ENCODE measurements around the gene BCKDHB.
"Not testable (repeated sequence)": the region's sequence is repeated elsewhere in the genome, so short reads cannot be mapped to it uniquely, and the experiment has no call there.

Gene BCKDHB

DNA sequence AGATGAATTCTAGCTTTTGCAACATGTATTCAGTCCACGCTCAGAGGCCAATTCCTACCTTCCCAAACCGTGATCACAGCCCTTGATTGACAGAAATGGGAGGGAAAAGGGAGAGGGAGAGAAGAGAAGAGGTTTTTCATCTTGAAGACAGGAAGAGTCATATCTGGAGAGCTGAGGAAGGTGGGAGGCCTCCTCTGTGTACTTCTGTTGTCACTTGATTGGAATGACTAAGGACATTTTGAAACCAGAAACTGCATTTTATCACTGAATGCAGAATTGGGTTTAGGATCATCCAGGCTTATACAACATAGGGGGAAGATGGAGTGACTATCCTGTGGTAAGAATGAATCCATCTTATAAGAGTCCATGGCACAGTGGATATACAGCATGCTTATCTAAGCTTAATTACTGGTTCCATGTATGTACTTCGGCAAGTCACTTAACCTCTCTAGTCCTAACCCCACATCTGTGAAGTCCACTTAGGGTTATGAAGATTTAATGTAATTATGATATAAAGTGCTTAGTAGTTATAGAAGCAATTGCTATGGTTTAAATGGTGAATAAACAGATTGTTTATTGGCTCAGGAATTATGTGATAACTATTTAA, 144.0 kb downstream of the BCKDHB start:
- FAIRE-seq, result no peak
- DNase-seq (ENCODE audit: insufficient read length, low spot score), result no peak

DNA sequence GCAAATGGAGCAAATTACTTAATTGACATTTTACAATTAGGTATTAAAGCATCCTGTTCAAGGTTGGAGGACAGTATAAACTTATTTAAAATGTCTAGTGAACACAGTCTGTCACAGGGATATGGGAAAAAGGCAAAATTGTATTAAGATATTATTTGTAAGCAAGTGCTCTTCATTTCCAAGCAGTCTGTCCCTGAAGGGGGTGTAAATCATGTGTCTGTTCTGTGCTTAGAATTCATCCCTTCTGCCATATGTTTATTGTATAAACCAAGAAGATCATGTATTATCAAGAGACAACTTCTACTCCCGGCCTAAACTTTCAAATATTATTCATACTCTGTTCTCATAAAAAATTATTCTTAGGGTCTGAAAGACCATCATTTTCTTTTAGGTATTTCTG, 144.8 kb downstream of the BCKDHB start:
- no peak for FAIRE-seq
- no peak for DNase-seq (ENCODE audit: insufficient read length, low spot score)

DNA sequence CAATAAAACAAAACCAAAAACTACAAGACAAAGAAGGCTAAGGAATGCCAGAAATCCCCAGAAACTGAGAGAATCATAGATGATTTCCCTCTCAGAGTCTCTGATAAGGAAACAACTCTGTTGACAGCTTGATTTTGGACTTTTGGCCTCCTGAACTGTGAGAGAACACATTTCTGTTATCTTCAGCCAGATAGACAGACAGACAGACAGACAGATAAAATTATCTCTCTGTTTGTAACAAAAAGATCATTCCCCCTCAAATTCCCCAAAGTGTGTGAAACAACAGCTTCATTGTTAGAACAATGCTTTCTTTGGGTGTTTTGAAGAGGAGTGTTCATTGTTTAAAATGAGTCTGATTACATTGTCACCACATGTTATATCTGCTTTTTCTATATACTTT, 148.2 kb downstream of the BCKDHB start:
- FAIRE-seq (no peak), DNase-seq (ENCODE audit: insufficient read length, low spot score) (no peak)

DNA sequence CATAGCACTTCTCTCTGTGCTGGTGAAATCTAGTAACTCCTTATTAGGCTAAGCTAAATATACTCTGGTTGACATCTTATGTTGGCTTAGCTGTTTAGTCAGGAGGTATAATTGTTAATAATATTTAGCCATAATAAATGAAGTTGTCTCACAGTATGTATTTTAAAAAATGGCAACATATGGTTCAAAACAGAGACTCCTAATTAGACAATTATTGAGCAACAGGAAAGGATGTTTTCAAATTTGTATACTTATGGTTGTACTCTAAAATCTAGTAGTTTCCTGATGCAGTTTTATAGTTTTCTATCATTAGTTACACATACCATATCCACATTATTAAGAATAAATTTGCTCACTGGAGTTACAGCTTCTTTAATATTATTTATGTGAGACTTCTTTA, 150.2 kb downstream of the BCKDHB start:
- FAIRE-seq, result no peak

DNA sequence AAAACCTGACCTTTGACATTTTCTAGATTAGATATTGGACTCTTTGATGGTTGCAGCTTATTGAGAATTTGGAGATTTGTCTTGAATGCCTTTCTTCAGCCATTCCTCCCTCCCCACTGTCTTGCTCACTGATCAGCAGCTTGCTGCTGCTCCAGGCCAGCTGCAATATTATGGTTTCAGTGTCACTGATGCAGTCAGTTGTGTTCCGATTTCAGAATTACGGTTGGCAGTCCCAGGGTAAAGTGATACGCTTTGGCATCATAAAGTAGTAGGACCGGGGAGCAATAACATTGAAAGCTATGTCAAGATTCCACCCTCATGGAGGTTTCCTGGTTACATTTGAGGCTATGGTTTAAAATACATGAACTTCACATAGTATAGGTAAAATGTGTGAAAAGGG, 152.6 kb downstream of the BCKDHB start:
- FAIRE-seq, result no peak
- DNase-seq (ENCODE audit: insufficient read length, low spot score), result no peak

More for the DNA sequence above, 150.2 kb downstream of the BCKDHB start:
- no peak for DNase-seq (ENCODE audit: insufficient read length, low spot score)

DNA sequence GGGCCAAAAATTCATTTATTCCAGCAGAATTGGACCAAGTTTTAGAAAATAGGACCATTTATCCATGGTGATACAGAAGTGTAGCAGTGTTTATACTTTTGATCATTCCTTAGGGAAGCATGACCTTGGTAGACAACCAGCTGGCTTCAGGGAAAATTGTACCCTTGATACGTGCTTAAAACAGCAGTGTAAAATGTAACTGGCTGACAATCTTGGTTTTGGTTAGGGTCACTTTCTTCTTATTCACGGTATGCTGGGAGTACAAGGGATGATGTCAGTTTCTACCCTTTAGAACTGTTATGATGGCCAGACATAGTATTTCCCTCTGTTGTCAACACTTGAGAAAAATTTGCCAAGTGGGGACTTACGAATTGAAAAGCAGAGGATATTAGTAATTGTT, 157.1 kb downstream of the BCKDHB start:
- FAIRE-seq (no peak), DNase-seq (ENCODE audit: insufficient read length, low spot score) (no peak)

DNA sequence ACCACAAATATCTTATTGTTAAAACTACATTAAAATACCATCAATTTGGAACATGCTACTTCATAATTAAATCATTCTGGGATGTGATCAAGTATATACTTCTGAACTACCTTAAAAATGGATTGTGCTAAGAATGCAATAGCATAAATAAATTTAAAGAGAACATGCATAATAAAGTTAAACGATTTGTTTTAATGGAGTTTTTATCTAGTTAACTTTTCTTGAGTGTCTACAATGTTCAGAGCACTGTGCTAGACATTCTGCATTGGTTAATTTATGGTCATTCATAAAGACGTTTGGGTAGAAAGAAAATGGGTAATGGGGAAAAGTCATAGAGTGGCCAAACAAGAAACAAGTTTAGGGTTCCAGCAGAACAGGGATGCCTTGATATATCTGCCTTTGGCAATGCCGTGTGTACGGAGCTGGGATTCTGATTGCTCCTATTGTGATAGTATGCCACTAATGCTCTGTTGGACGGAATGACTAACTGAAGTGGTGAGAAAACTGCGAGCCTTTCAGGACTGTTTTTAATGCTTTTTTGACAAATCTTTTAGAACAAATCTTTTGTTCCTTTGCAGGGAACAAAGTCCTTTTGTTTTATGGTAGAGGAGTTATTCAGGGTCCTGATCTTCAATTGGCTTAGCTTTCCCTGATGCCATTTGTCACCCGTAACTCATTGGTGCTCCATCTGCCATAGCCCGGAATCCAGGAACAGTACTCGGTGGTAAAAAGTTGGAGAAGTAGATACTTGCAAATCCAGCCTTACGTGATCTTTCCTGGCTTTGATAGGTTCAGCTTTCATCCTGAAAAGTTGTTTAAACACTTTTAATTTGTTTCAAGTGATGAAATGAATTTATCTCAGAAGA, 162.6 kb downstream of the BCKDHB start:
- no peak for FAIRE-seq
- DNase-seq (ENCODE audit: insufficient read length, low spot score), result no peak

DNA sequence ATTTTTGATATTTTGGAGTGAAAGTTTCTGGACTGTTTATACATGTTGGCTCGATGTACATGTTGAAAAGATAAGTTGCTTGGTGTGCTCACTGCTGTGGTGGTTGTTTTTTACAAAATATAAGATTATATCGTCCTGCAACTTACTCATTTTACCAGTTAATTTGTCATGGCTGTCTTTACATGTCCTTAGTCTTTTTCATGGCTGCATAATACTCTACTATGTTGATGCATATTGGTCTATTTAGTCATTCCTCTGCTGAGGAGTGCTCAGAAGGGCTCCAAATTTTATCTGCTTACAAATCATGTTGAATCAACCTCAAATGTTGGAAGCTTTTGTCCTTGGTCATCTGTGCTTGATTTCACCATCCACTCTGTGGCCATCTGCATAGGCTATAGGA, 164.6 kb downstream of the BCKDHB start:
- FAIRE-seq, result no peak

DNA sequence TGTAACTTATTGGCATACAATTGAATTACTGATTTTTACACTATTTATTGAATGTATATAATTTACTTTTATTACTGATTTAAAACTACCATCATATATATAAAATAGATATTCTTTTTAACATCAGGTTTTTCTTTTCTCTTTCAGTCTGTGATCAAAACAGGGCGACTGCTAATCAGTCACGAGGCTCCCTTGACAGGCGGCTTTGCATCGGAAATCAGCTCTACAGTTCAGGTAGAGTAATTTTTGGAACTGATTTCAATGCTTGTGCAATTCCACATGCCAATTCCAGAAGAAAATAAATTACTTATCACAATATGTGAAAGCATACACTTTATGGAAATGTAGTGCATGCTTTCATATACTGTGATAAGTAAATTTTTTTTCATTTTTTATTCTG, 166.5 kb downstream of the BCKDHB start:
- DNase-seq (ENCODE audit: insufficient read length, low spot score), result no peak
- FAIRE-seq, result no peak

More for the DNA sequence above, 164.6 kb downstream of the BCKDHB start:
- no peak for DNase-seq (ENCODE audit: insufficient read length, low spot score)

DNA sequence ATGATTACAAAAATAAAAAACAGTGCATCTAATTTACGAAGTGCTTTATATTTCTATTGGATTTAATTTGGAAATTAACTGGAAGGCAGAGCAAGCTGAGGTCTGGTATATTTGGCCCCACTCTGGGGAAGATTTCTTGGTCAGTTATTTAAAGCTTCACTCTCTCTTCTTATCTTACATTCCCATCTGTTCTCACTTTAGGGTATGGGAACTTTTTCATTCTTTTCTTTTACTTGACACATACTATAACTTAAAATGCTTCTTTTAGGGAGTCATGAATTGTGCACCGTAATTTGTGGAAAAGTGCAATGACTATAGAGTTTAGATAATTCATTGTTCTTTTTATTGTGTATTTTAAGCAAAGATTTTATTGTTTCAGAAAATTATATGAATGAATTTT, 170.4 kb downstream of the BCKDHB start:
- FAIRE-seq, result no peak

DNA sequence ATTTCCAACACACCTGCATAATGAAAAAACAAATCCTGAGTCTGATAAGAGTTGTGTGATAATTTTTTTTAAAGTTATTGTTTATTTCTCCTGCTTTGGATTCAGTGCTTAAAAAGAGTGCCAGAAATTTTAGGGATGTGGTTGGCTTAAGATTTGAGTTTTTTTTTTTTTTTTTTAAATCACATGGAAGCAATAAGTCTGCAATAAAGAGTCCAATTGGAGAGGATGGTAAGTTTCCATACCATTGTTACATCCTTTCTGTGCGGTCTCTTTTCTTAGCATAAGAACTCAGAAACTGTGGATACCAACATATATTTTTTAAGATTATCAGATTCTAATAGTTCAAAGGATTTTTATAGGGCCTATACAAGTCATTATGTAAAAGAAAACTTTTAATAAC, 171.0 kb downstream of the BCKDHB start:
- DNase-seq (ENCODE audit: insufficient read length, low spot score), result no peak
- FAIRE-seq, result no peak

More for the DNA sequence above, 170.4 kb downstream of the BCKDHB start:
- DNase-seq (ENCODE audit: insufficient read length, low spot score), result no peak

DNA sequence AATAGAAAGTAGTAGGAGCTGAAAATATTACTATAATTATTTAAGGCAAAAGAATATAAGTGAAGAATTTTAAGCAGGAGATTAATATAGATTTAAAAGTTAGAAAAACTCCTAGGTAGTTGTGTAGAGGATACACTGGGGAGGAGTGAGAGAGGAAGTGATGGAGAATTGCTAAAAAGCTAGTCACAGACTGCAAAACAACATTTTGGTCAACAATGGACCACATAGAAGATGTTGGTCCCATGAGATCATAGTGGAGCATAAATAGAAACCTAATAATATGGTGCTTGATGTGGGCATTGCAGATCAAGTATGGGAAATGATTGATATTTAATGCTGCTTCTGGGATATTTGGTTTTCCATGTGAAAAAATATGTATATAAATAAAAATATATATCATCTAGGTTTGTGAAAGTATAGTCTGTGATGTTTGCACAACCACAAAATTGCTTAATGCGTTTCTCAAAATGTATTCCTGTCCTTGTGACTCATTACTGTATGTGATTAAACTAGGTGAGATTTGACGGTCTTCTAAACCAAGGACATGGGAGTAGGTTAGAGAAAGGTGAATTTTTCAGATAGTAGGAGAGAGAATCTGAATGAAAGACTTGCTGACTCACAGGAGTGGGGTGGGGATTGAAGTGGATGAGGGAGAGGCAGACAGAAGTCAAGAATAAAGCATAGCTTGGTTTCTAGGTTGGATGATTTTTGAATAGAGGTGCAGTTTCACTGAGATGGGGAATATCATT, 174.0 kb downstream of the BCKDHB start:
- FAIRE-seq, result no peak
- no peak for DNase-seq (ENCODE audit: insufficient read length, low spot score)

DNA sequence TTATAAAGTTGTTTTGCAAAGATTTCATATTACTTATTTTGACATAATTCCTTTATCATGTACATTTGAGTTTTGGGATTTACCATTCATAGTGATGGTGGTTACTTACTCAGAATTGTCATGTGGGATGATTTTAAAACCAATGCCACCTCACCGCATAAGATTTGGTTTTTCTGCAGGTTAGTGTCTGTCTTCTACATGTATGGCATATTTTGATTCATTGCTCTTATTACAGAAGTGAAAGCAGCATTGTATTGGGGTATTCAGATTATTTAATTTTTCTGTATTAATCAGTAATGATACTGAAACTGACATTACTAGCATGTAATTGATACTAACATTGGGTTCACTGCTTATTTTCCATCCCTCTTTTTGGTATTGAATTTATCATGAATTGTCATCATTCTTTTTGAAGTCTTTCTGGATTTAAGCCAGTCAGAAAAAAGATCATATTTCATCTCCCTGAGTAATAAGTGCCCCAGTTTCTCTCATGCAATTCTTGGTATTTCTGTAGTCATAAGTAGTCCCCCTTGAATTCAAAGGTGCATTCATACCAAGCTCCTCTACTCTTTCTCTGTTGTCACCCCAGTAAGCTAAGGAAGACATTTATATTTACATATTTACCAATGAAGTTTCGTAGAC, 176.6 kb downstream of the BCKDHB start:
- DNase-seq (ENCODE audit: insufficient read length, low spot score) (no peak), FAIRE-seq (no peak)

DNA sequence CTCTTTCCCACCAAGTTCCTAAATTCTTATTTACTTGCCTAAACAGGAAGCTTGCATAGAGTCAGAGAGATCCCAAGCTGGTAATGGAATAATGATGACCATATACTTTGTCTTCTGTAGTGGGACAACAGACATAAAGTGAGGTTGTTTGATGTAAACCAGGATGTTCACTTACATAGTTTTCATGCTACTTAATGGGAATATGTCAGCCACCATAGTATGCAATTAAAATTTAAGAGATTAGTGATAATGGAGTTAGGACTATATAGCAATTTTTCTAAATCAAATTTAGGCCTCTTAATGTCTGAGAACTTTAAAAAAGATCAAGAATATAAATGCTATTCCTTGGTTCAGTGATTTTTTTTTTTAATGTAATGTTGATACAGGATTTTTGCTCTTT, 180.6 kb downstream of the BCKDHB start:
- DNase-seq (ENCODE audit: insufficient read length, low spot score) (no peak), FAIRE-seq (no peak)

DNA sequence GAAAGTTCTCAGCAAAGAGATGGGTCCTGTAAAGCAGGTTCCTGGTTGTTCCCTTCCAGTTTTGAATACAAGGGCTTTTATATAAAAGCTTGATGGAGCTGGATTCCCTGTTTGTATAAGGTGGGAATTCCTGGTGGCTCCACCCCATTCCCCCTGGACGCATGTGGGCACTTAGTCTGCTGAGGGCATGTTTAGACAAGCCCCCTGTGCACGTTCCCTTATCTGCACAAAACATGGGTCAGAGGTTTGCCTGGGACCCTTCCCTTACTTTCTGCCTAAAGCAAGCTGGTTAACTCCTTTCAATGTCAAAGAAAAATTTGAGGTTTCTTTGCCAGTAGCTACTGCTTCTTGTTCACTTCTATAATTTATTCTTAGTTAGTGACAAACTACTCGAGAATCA, 181.1 kb downstream of the BCKDHB start:
- no peak for DNase-seq (ENCODE audit: insufficient read length, low spot score)
- FAIRE-seq, result no peak

DNA sequence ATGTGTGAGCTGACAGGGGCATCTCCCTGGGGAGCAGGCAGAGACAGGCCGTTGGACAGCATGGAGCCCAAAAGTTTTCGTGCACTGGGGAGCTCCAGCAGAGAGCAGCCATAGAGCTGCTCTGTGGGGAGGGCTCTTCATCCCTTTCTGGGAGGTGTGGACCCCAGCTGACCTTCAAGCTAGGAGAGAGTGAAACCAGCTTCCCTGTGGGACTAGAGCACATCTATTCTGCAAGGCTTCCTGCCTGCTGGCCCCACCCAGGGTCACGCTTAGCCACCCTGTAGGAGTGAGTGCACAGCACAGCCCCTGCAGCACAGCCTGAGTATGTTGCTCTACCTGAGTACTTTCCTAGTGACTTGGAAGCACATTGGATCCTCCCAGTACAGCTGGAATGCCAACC, 183.3 kb downstream of the BCKDHB start:
- FAIRE-seq, result no peak
- no peak for DNase-seq (ENCODE audit: insufficient read length, low spot score)

DNA sequence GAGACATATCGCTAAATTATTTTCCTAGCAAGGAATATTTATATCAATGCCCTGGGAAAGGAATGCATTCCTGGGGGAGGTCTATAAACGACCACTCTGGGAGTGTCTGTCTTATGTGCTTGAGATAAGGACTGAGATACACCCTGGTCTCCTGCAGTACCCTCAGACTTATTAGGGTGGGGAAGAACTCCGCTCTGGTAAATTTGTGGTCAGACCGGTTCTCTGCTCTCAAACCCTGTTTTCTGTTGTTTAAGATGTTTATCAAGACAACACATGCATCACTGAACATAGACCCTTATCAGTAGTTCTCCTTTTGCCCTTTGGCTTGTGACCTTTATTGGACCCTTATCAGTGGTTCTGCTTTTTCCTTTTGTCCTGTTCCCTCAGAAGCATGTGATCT, 188.1 kb downstream of the BCKDHB start:
- not testable (repeated sequence) for FAIRE-seq; DNase-seq (ENCODE audit: insufficient read length, low spot score)

DNA sequence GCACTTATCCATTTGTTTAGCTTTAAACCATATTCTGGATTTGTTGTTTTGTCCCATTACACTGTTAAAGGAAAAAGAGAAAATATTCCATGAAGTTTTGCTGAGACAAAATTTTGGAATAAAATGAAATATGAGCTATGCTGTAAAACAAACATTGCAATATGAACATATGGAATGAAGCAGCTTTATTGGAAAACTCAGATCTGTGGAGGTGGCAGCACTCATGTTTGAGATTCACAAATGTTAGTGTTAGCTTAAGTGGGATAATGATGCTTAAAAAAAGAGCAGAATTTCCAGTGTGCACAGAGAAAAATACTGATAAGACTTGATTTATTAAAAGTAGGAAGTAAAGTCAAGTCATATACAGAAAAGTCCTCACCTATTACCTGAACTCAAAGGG, 196.2 kb downstream of the BCKDHB start:
- DNase-seq (ENCODE audit: insufficient read length, low spot score) (no peak), FAIRE-seq (no peak)

DNA sequence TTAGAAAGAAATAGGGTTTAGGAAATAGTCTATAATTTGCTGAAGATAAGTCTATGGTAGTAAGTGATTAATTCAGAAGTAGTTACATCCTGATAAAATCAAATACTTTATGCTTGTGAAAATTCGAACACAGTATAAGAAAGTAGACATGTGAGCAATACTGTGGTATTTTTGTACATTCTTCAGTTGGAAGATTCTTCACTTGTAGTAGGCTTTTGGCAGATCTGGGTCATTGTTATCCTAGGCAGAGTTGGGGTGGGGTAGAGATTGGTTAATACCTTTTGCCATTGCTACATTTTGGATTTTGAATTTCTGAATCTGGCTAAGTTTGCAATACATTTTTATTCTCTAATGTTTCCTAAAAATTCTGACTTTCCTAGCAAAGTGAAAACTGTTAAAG, 197.5 kb downstream of the BCKDHB start:
- FAIRE-seq, result no peak
- DNase-seq (ENCODE audit: insufficient read length, low spot score), result no peak

DNA sequence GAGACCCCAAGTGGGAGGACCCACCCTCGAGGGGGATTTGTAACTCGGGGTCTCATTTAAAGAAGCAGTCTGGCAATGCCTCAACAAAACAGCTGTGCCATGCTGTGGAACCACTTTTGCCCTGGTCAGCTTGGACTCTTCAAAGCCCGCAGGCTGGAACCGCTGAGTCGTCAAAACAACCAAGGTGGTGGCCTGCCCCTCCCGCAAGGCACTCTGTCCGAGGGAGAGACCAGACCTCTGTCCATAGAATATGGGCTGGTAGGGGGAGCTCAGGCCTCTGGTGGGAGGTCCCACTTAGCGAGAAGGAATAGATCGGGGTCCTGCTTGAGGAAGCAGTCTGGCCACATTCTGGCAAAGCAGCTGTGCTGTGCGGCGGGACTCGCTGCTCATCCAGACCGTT, 208.1 kb downstream of the BCKDHB start:
- DNase-seq (ENCODE audit: insufficient read length, low spot score) (no peak), FAIRE-seq (no peak)

DNA sequence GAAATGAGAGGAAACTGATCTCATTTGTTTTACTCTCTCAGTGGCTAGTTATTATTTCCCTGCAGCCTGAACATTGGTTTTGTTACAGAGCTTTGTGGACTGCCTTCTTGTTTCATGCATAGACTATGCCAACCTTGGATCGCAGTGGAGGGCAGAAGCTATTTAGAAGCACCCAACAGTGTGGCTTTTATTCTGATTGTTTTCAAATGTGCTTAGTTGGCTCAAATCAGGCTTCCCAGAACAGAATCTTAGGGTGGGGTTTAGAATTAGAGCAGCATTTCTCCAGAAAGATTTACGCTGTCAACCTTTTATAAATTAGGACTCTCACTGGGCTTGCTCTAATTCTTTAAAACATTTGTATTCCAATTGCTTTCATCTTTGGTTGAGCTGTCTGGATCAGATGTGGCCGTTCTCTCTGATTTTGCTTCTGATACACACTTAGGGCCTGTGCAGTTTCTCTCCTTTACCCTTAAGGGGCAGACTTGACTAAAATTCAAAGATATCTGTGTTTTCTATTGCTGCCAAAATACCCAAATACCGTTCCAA, 210.3 kb downstream of the BCKDHB start:
- no peak for FAIRE-seq

More for the DNA sequence above, 210.3 kb downstream of the BCKDHB start:
- DNase-seq (ENCODE audit: insufficient read length, low spot score), result no peak
